SU-DHL-6 (cell line): ENCODE data around the gene STK35.

Experiments used
- CTCF ChIP-seq: fragments of 200-600 bp; sonication (generic); IDR thresholded peaks from one replicate; pipeline ENCODE4 v1.5.1; 2017; ENCODE audit warnings: antibody characterized with exemption, mild to moderate bottlenecking, low read length, moderate library complexity; ENCODE audit not compliant: insufficient read depth, poor library complexity, severe bottlenecking
- EZH2phosphoT487 ChIP-seq: fragments of 200-600 bp; sonication (generic), shearing (Covaris generic); conservative IDR thresholded peaks from 2 replicates; pipeline ENCODE4 v1.6.1; 2018; ENCODE audit warnings: mild to moderate bottlenecking, antibody characterized with exemption, low read length, moderate library complexity, mixed read lengths

- TF ChIP-seq EZH2phosphoT487, result no peak
- TF ChIP-seq CTCF, result no peak
Measured at GRCh38 chr20:2108987-2109386, 7.4 kb downstream of the STK35 start.
